BLaER1 (cell line): ENCODE results near the gene PDE7B.

Source experiments
- H3K27ac ChIP-seq: shearing (Covaris generic); formaldehyde crosslinking; 2 replicates; pipeline ENCODE4 v1.8.1; 2022
- H3K27me3 ChIP-seq: shearing (Covaris generic); formaldehyde crosslinking; 2 replicates; pipeline ENCODE4 v1.8.1; 2022
- H3K36me3 ChIP-seq: shearing (Covaris generic); formaldehyde crosslinking; 2 replicates; pipeline ENCODE4 v1.8.1; 2022
- H3K4me1 ChIP-seq: shearing (Covaris generic); formaldehyde crosslinking; 2 replicates; pipeline ENCODE4 v1.8.1; 2022
- H3K4me2 ChIP-seq: shearing (Covaris generic); formaldehyde crosslinking; 2 replicates; pipeline ENCODE4 v1.8.1; 2022
- H3K4me3 ChIP-seq: shearing (Covaris generic); formaldehyde crosslinking; 2 replicates; pipeline ENCODE4 v1.8.1; 2022
- H3K9ac ChIP-seq: shearing (Covaris generic); formaldehyde crosslinking; 2 replicates; pipeline ENCODE4 v1.8.1; 2022
- H3K9me3 ChIP-seq: shearing (Covaris generic); formaldehyde crosslinking; 2 replicates; pipeline ENCODE4 v1.8.1; 2022
- H4K20me1 ChIP-seq: shearing (Covaris generic); formaldehyde crosslinking; 2 replicates; pipeline ENCODE4 v1.8.1; 2022
- Cebpa-rat ChIP-seq: shearing (Covaris generic); IDR thresholded peaks from 2 replicates; pipeline ENCODE4 v1.8.1; 2022

Gene PDE7B

DNA sequence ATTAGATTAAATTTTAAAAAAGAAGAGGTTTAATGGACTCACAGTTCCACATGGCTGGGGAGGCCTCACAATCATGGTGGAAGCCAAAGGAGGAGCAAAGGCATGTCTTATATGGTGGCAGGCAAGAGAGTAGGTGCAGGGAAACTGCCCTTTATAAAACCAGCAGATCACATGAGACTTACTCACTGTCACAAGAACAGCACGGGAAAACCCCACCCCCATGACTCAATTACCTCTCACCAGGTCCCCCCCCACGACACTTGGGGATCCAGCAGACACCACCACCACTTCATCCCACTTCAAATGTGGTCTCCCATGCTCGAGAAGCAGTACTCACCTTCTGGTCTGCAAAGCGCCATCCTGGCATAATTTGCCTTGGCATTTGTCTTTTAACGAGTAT lies 374.0 kb downstream of the PDE7B start:
- Histone ChIP-seq H3K4me3 (no peak overlapping the region), H3K27ac (no peak overlapping the region)

DNA sequence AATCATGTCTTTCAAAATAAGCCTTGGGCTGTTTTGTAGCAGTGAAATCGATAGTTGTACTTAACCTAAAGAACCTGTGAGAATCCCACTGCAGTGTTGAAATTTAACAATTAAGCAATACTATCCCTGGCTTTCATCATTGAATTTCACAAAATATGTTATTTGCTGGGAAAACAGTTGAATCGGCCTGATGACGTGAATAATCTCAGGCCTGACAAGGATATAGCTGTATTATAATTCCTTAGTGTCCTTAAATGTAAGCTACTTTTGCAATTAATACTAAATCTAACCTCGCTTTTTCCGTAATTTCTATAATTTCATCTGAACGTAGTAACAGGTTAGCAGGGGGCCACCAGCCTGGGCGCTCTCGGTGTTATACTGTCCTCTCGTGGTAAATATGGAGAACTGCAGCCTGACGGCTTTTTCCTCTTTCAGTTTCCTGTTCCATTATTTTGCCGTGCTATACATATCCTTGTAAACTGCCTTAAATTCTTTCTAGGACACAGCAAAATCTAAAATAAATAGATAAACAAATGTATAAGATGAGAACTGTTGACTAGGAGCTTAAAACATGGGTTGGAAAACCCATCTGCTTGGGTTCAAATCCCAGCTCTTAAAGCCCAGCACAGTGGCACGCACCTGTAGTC lies 374.6 kb downstream of the PDE7B start:
- TF ChIP-seq Cebpa-rat, result no peak
- Histone ChIP-seq H3K4me3 (no peak overlapping the region), H3K27me3 (no peaks in the 10 kb centered on the region), H3K9ac (no peak overlapping the region), H4K20me1 (no peaks in the 10 kb centered on the region), H3K9me3 (0 out of 2 replicates have a peak, but pooled peaks cover 1% of the 10 kb centered on the region), H3K27ac (no peak overlapping the region), H3K36me3 (peaks cover 17% of the 10 kb centered on the region), H3K4me1 (peaks cover 6% of the 10 kb centered on the region; the same call in 1 of the 2 replicates), H3K4me2 (peak overlapping the region; percentile 40)

More for the DNA sequence above, 374.0 kb downstream of the PDE7B start:
- H3K4me1 ChIP-seq, result peaks cover 6% of the 10 kb centered on the region; the same call in 1 of the 2 replicates
- H4K20me1 ChIP-seq, result no peaks in the 10 kb centered on the region
- TF ChIP-seq Cebpa-rat, result no peak
- H3K36me3 ChIP-seq, result peaks cover 11% of the 10 kb centered on the region
- no peak overlapping the region for H3K9ac ChIP-seq
- H3K9me3 ChIP-seq, result 0 out of 2 replicates have a peak, but pooled peaks cover 5% of the 10 kb centered on the region
- H3K4me2 ChIP-seq, result no peak overlapping the region
- H3K27me3 ChIP-seq, result no peaks in the 10 kb centered on the region

DNA sequence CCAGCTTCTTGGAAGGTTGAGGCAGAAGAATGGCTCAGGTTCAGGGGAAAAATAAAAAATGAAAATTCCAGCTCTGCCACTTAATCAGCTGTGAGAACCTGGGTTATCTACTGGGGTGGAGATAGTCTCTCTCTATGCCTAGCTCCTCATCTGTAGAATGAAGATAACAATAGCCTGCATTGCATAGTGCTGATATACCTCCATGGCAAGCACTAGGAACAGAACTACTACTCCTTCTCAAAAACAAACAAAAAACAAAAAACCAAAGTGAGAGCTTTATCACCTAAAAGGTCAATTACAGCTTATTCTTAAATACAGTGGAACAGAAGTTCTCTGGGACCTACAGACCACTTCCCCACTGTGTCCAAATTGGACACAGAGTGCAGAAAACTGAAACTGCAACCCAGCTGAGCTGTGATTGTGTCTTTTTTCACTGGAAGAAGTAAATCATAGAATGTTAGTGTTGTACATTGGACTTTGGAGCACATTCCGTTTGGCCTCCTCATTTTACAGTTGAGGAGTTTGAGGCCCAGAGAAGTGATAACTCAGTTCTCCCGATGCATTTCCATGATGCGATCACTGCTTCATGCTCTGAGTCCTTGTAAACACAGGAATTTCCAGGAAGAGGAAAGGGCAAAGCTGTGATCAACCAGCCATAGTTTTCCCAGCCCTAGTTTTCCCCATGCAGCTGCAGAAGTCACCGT lies 375.3 kb downstream of the PDE7B start:
- Histone ChIP-seq H3K4me2 (peak overlapping the region; percentile 40), H3K27me3 (no peaks in the 10 kb centered on the region), H3K9ac (no peak overlapping the region), H3K36me3 (peaks cover 17% of the 10 kb centered on the region), H4K20me1 (no peaks in the 10 kb centered on the region), H3K4me1 (peaks cover 6% of the 10 kb centered on the region; the same call in 1 of the 2 replicates), H3K27ac (no peak overlapping the region), H3K4me3 (no peak overlapping the region), H3K9me3 (no peaks in the 10 kb centered on the region)
- TF ChIP-seq Cebpa-rat, result no peak

DNA sequence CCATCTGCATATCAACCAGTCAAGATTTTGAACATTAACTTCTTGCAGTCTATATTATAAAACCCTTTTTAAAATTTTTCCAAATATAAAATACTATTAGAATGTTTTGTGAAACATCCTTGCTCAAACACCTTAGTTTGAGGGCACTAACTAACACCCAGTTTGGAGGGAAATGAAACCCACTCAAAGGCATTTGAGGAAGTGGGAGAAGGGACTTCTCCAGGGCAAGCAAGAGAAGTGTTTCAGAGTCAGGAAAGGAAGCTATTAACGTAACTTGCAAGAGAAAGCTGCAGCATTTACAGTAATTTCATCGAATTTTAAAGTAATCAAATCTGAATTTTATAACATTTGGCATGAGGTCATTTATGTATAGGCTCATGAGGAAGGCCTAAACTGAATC lies 377.3 kb downstream of the PDE7B start:
- Histone ChIP-seq H3K4me2 (no peak overlapping the region), H3K4me3 (no peak overlapping the region), H3K9me3 (no peaks in the 10 kb centered on the region), H3K36me3 (peaks cover 29% of the 10 kb centered on the region), H3K27ac (no peak overlapping the region), H3K4me1 (peaks cover 6% of the 10 kb centered on the region; the same call in 1 of the 2 replicates), H4K20me1 (no peaks in the 10 kb centered on the region), H3K9ac (no peak overlapping the region), H3K27me3 (no peaks in the 10 kb centered on the region)
- no peak for TF ChIP-seq Cebpa-rat

DNA sequence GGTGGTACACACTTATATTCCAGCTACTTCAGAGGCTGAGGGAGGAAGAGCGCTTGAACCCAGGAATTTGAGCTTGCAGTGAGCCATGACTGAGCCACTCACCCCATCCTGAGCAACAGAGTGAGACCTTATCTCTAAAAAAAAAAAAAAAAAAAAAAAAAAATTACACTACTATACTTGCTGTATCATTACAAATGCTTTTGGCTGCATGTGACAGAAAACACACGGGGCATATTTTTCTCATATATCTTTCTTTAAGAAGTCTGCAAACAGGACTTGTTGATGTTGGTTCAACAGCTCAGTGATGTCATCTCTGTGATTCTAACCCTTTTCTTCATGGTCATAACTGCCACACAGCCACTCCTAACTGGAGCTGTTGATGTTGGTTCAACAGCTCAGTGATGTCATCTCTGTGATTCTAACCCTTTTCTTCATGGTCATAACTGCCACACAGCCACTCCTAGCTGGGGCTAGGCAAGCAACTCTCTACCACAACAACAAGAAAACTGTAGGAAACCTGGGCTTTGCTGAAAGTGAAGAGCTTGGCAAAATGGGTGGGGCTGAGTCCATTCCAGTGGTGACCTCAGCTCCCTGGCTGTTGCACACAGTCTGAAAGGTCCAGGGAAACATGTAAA lies 378.8 kb downstream of the PDE7B start:
- Histone ChIP-seq H3K4me2 (no peak overlapping the region), H3K27me3 (no peaks in the 10 kb centered on the region), H3K36me3 (peaks cover 42% of the 10 kb centered on the region), H3K9ac (no peak overlapping the region), H4K20me1 (no peaks in the 10 kb centered on the region), H3K27ac (no peak overlapping the region), H3K4me3 (no peak overlapping the region), H3K9me3 (no peaks in the 10 kb centered on the region), H3K4me1 (peaks cover 19% of the 10 kb centered on the region; the same call in 1 of the 2 replicates)
- TF ChIP-seq Cebpa-rat, result no peak

DNA sequence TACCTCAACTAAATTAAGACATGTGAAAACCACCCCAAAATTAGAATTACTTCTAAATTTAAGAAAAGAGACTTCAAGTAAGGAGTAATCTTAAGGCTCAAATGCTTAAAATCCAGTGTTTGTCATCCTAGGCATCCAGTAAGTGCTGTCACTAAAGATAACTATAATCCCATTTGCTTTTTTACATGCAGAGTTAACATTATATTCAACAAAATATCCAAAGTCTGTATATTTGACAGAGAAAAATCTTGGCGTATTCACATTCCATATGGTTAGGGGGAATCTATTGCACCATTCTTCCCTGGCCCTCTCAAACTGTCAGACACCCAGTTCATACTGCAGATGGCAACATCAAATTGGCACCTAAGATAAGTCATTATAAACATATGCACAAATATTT lies 381.2 kb downstream of the PDE7B start:
- no peak overlapping the region for H3K9ac ChIP-seq
- no peak overlapping the region for H3K27ac ChIP-seq
- H3K4me3 ChIP-seq, result no peak overlapping the region
- no peaks in the 10 kb centered on the region for H3K9me3 ChIP-seq
- H4K20me1 ChIP-seq, result no peaks in the 10 kb centered on the region
- no peak for TF ChIP-seq Cebpa-rat
- H3K36me3 ChIP-seq, result peaks cover 64% of the 10 kb centered on the region
- H3K4me2 ChIP-seq, result no peak overlapping the region
- no peaks in the 10 kb centered on the region for H3K27me3 ChIP-seq
- H3K4me1 ChIP-seq, result peaks cover 35% of the 10 kb centered on the region

DNA sequence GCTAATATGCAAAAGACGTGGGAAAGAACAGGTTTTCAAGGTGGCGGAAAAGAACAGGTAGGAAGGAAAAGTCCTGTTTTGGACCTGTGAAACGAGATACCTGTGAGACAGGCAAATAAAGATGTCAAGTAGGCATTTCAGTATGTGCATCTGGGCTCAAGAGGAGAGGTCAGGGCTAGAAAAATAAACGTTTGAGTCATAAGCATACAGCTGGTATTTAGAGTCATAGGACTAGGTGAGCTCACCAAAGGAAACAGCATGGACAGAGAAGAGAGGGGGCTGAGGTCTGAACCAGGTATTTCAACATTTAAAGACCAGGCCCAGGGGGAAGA lies 383.7 kb downstream of the PDE7B start:
- Histone ChIP-seq H3K4me3 (no peak overlapping the region), H3K36me3 (peaks cover 79% of the 10 kb centered on the region), H3K4me1 (peaks cover 28% of the 10 kb centered on the region), H4K20me1 (no peaks in the 10 kb centered on the region), H3K9ac (no peak overlapping the region), H3K9me3 (no peaks in the 10 kb centered on the region), H3K4me2 (no peak overlapping the region), H3K27ac (no peak overlapping the region), H3K27me3 (no peaks in the 10 kb centered on the region)
- TF ChIP-seq Cebpa-rat, result no peak

DNA sequence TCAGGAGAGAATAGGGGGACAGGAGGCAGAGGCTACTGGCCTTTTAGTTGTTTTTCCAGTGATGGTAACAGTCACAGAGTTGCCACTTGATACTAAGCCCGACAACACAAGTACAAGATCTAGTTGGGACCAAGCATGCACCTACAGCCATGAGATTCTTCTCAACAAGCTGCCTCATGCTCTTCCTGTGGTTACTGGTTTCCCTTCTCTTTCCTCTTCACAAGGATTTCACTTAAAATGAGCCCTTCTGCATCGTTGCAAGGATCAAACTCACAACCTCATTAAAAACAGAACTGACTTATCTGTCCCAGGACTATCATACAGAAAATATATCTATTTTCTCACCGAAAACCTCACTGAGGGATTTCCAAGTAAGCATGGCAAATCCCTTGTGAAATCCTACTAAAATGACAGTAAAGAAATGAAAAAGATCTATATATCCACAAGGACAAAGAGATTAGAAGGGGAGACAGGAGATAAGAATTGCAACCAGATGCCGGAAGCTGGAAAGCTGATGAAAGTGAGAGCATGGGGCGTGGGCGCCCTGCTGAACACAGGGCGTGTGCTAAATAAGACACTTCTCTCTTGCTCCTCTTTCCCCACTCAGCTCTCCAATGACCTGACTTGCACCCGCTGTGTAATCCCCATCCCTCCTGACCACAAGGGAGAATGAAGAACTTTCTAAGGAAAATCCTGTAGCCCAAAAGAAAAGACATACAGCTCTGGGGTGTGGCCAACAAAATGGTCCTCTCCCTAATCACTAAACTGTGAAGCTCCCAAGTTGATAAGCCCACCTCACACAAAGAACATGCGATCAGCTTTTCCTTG lies 385.2 kb downstream of the PDE7B start:
- H3K9me3 ChIP-seq, result no peaks in the 10 kb centered on the region
- H3K27me3 ChIP-seq, result no peaks in the 10 kb centered on the region
- H3K4me2 ChIP-seq, result peak overlapping the region; percentile 44; the same call in 1 of the 2 replicates
- peaks cover 84% of the 10 kb centered on the region for H3K36me3 ChIP-seq
- peak overlapping the region; percentile 5 for H3K27ac ChIP-seq
- TF ChIP-seq Cebpa-rat, result no peak
- no peaks in the 10 kb centered on the region for H4K20me1 ChIP-seq
- H3K4me1 ChIP-seq, result peaks cover 28% of the 10 kb centered on the region
- no peak overlapping the region for H3K4me3 ChIP-seq
- no peak overlapping the region for H3K9ac ChIP-seq

DNA sequence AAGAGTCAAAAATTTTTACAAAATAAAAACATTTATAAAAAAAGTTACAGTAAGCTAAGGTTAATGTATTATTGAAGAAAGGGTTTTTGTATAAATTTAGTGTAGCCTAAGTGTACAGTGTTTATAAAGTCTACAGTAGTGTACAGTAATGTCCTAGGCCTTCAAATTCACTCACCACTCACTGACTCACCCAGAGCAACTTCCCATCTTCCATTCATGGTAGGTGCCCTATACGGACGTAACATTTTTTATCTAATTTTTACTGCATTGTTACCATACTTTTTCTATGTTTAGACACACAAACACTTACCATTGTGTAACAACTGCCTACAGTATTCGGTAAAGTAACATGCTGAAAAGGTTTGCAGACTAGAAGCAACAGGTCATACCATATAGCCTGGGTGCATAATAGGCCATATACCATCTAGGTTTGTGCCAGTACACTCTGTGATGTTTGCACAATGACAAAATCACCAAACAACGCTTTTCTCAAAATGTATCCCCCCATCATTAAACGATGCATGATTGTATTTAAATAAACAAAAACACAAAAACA lies 392.6 kb downstream of the PDE7B start:
- H3K9ac ChIP-seq, result no peak overlapping the region
- H3K4me3 ChIP-seq, result no peak overlapping the region
- no peaks in the 10 kb centered on the region for H3K9me3 ChIP-seq
- peaks cover 7% of the 10 kb centered on the region for H3K4me1 ChIP-seq
- no peaks in the 10 kb centered on the region for H3K27me3 ChIP-seq
- peaks cover 73% of the 10 kb centered on the region for H3K36me3 ChIP-seq
- TF ChIP-seq Cebpa-rat, result no peak
- no peak overlapping the region for H3K4me2 ChIP-seq
- no peaks in the 10 kb centered on the region for H4K20me1 ChIP-seq
- H3K27ac ChIP-seq, result no peak overlapping the region
